ENCODE data around the gene CDCP2.

The CDCP2 gene

GRCh38 chr1:54124472-54124871 is 28.3 kb downstream of the CDCP2 start:
- ATAC-seq (ENCODE audit: low read depth) (no peak), DNase-seq (ENCODE audit: low spot score) (no peak)
- Histone ChIP-seq H3K36me3 (ENCODE audit: low read depth) (no peaks in the 10 kb centered on the region), H3K27me3 (ENCODE audit: insufficient read depth, poor library complexity, severe bottlenecking) (no peaks in the 10 kb centered on the region), H3K9me3 (ENCODE audit: severe bottlenecking) (no peaks in the 10 kb centered on the region), H3K4me3 (ENCODE audit: severe bottlenecking) (no peak overlapping the region), H3K27ac (ENCODE audit: poor library complexity, severe bottlenecking) (no peak overlapping the region), H3K4me1 (ENCODE audit: insufficient read depth, poor library complexity, severe bottlenecking) (no peaks in the 10 kb centered on the region)
- no peak for TF ChIP-seq CTCF (IDR thresholded peaks at IDR 0.05; ENCODE audit: poor library complexity, severe bottlenecking)

- no peaks in the 10 kb centered on the region for H3K4me1 ChIP-seq (ENCODE audit: insufficient read depth, poor library complexity, severe bottlenecking)
- no peak for TF ChIP-seq CTCF (IDR thresholded peaks at IDR 0.05; ENCODE audit: poor library complexity, severe bottlenecking)
- no peaks in the 10 kb centered on the region for H3K27me3 ChIP-seq (ENCODE audit: insufficient read depth, poor library complexity, severe bottlenecking)
- no peak overlapping the region for H3K27ac ChIP-seq (ENCODE audit: poor library complexity, severe bottlenecking)
- ATAC-seq (ENCODE audit: low read depth) = no peak
- H3K9me3 ChIP-seq (ENCODE audit: severe bottlenecking) = no peaks in the 10 kb centered on the region
- no peak for DNase-seq (ENCODE audit: low spot score)
- no peaks in the 10 kb centered on the region for H3K36me3 ChIP-seq (ENCODE audit: low read depth)
- no peak overlapping the region for H3K4me3 ChIP-seq (ENCODE audit: severe bottlenecking)
These were observed 29.8 kb downstream of the CDCP2 start for GRCh38 chr1:54122992-54123391.

GRCh38 chr1:54122135-54122751 is 30.6 kb downstream of the CDCP2 start:
- H3K36me3 ChIP-seq (ENCODE audit: low read depth) = no peaks in the 10 kb centered on the region
- H3K27ac ChIP-seq (ENCODE audit: poor library complexity, severe bottlenecking) = no peak overlapping the region
- DNase-seq (ENCODE audit: low spot score) (no peak), ATAC-seq (ENCODE audit: low read depth) (no peak)
- no peaks in the 10 kb centered on the region for H3K4me1 ChIP-seq (ENCODE audit: insufficient read depth, poor library complexity, severe bottlenecking)
- no peaks in the 10 kb centered on the region for H3K27me3 ChIP-seq (ENCODE audit: insufficient read depth, poor library complexity, severe bottlenecking)
- no peaks in the 10 kb centered on the region for H3K9me3 ChIP-seq (ENCODE audit: severe bottlenecking)
- TF ChIP-seq CTCF (IDR thresholded peaks at IDR 0.05; ENCODE audit: poor library complexity, severe bottlenecking) = peak; percentile 0
- no peak overlapping the region for H3K4me3 ChIP-seq (ENCODE audit: severe bottlenecking)

- TF ChIP-seq CTCF (IDR thresholded peaks at IDR 0.05; ENCODE audit: poor library complexity, severe bottlenecking) = peak; percentile 66
- no peak overlapping the region for H3K27ac ChIP-seq (ENCODE audit: poor library complexity, severe bottlenecking)
- no peaks in the 10 kb centered on the region for H3K4me1 ChIP-seq (ENCODE audit: insufficient read depth, poor library complexity, severe bottlenecking)
- H3K4me3 ChIP-seq (ENCODE audit: severe bottlenecking) = no peak overlapping the region
- DNase-seq (ENCODE audit: low spot score) = no peak
- no peaks in the 10 kb centered on the region for H3K36me3 ChIP-seq (ENCODE audit: low read depth)
- ATAC-seq (ENCODE audit: low read depth) = peak; percentile 69
- no peaks in the 10 kb centered on the region for H3K9me3 ChIP-seq (ENCODE audit: severe bottlenecking)
- no peaks in the 10 kb centered on the region for H3K27me3 ChIP-seq (ENCODE audit: insufficient read depth, poor library complexity, severe bottlenecking)
These were observed 31.2 kb downstream of the CDCP2 start for GRCh38 chr1:54121482-54122134.

Data from RWPE2 (cell line).